HepG2 (cell line): ENCODE data around the gene MZF1. TPM values are rescaled to one million over a fixed set of nuclear protein-coding genes. Genes with fewer than 3 reads are reported as not detected.

Experiments used
- BORCS8-MEF2B ChIP-seq: sonication (generic); formaldehyde crosslinking; IDR thresholded peaks from 2 replicates; pipeline ENCODE4 v1.8.0; 2022; ENCODE audit warnings: mild to moderate bottlenecking, missing genetic modification reagents
- ESRRA ChIP-seq: sonication (generic); formaldehyde crosslinking; IDR thresholded peaks from 2 replicates; pipeline ENCODE4 v1.5.1; 2020; ENCODE audit warnings: mild to moderate bottlenecking, low read depth, missing genetic modification reagents
- ETV5 ChIP-seq: IDR thresholded peaks from 2 replicates; pipeline ENCODE4 v1.6.1; 2018; ENCODE audit warnings: missing biosample characterization, missing genetic modification reagents, inconsistent platforms, borderline replicate concordance
- GABPB1 ChIP-seq: IDR thresholded peaks from 2 replicates; pipeline ENCODE4 v1.6.1; 2016; ENCODE audit warnings: mild to moderate bottlenecking, missing genetic modification reagents, moderate library complexity, missing compliant biosample characterization
- HMG20A ChIP-seq: IDR thresholded peaks from 2 replicates; pipeline ENCODE4 v1.6.1; 2016; ENCODE audit warnings: borderline replicate concordance
- MATR3 ChIP-seq: sonication (generic); formaldehyde crosslinking; IDR thresholded peaks from 2 replicates; pipeline ENCODE4 v1.4.0; 2020; ENCODE audit warnings: missing genetic modification reagents
- PAWR ChIP-seq: sonication (generic); formaldehyde crosslinking; IDR thresholded peaks from 2 replicates; pipeline ENCODE4 v1.4.0; 2020; ENCODE audit warnings: missing genetic modification reagents, mild to moderate bottlenecking, borderline replicate concordance
- PHB2 ChIP-seq: fragments of 450-650 bp; IDR thresholded peaks from 2 replicates; pipeline ENCODE4 v1.6.1; 2018; ENCODE audit not compliant: partially characterized antibody
- PPARG ChIP-seq: conservative IDR thresholded peaks from 2 replicates; pipeline ENCODE4 v1.6.1; 2016; ENCODE audit warnings: missing biosample characterization, missing genetic modification reagents
- RBFOX2 ChIP-seq: fragments of 200-400 bp; formaldehyde crosslinking; IDR thresholded peaks from 2 replicates; pipeline ENCODE4 v1.6.1; 2017; ENCODE audit warnings: low read depth, mild to moderate bottlenecking, low read length
- ZNF124 ChIP-seq: sonication (generic); formaldehyde crosslinking; IDR thresholded peaks from 2 replicates; pipeline ENCODE4 v1.4.0; 2020; ENCODE audit warnings: missing genetic modification reagents
- ZNF281 ChIP-seq: sonication (generic); formaldehyde crosslinking; IDR thresholded peaks from 2 replicates; pipeline ENCODE4 v1.4.0; 2020; ENCODE audit warnings: missing genetic modification reagents, borderline replicate concordance
- ZNF44 ChIP-seq: sonication (generic); formaldehyde crosslinking; IDR thresholded peaks from 2 replicates; pipeline ENCODE4 v1.5.1; 2020; ENCODE audit warnings: mild to moderate bottlenecking, missing genetic modification reagents
- ZNF777 ChIP-seq: sonication (generic); formaldehyde crosslinking; IDR thresholded peaks from 2 replicates; pipeline ENCODE4 v1.4.0; 2020; ENCODE audit warnings: missing genetic modification reagents
- polyA plus RNA-seq, 8 experiments: library from polyadenylated mRNA; depleted of rRNA in 3 of 8; stranded (reverse) in 7 of 8; unstranded in 1 of 8; fragments of >200 nt; fragmentation: Illumina TruSeq in 4 of 8; extraction: Trizol in 4 of 8; gene quantifications; 2 replicates each; pipeline versions ENCODE4 v1.2.1 to v1.2.3, GENCODE V29; 2011 to 2016; ENCODE audit warnings: low read depth in 4 of 8, missing spikeins in 1 of 8, mixed read lengths in 1 of 8; ENCODE audit not compliant: insufficient read depth in 1 of 8
- total RNA-seq, 5 experiments: library from RNA; depleted of rRNA; stranded (reverse); fragments of >200 nt; fragmentation: Illumina TruSeq; extraction: Trizol; gene quantifications; 2 replicates each; pipeline ENCODE4 v1.2.3, GENCODE V29; 2016; ENCODE audit warnings: low read depth in 1 of 5
- TF ChIP-seq, protein P1 (sequence below), 2 experiments: IDR thresholded peaks; 2 replicates each; pipeline ENCODE4 v1.6.1; 2011 to 2012; ENCODE audit warnings: low read length in 2 of 2, borderline replicate concordance in 1 of 2, low read depth in 1 of 2, mild to moderate bottlenecking in 1 of 2, moderate library complexity in 1 of 2
- TF ChIP-seq, protein P2 (sequence below): sonication (generic); formaldehyde crosslinking; IDR thresholded peaks from 2 replicates; pipeline ENCODE4 v1.8.1; 2023; ENCODE audit warnings: mild to moderate bottlenecking, missing genetic modification reagents
- TF ChIP-seq, protein P3 (sequence below): sonication (generic); formaldehyde crosslinking; IDR thresholded peaks from 2 replicates; pipeline ENCODE4 v1.9.0; 2021; ENCODE audit warnings: missing genetic modification reagents, borderline replicate concordance

The MZF1 gene
- total and polyA plus RNA-seq, 2 of the 13 experiments (the other 11 are each of a cell fraction or from before 2014, with no cell fraction given): 3.1 to 8.1 TPM

DNA sequence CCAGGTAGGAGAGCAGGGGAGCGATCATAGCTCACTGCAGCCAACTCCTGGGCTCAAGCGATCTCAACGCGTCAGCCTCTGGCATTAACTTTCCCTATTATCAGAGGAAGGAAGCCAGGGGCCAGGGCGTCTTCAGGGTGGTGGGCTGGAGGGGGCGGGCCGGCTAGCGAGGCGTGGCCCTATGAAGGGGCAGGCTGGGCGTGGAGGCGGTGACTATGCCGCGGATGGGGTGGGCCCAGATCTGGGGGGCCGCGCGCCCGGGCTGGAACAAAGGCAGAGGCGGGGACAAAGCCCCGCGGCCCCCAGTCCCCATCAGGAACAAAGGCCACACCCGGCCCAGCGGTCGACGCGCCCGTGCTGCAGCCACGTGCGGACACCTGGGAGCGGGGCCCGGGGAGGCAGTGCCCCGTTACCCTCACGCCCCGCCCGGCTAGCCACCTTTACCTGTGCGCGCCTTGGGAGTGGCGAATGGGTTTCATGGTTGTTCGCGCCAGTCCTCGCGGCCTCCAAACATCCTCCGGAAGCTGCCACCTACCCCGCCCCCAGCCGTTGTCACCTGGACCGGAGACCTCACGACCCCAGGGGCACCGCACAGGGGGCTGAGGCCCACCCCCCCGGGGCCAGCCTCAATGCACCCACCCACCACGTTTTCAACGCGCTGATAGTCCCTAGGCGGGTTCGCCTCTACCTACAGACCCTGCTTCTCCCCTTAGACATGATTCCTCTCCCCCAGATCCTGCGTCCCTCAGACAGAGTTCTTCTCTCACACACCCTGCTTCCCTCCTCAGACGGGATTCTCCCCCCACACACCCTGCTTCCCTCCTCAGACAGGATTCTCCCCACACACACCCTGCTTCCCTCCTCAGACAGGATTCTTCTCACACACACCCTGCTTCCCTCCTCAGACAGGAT lies 34.6 kb downstream of the MZF1 start (continued):
- TF ChIP-seq, protein P1, sequence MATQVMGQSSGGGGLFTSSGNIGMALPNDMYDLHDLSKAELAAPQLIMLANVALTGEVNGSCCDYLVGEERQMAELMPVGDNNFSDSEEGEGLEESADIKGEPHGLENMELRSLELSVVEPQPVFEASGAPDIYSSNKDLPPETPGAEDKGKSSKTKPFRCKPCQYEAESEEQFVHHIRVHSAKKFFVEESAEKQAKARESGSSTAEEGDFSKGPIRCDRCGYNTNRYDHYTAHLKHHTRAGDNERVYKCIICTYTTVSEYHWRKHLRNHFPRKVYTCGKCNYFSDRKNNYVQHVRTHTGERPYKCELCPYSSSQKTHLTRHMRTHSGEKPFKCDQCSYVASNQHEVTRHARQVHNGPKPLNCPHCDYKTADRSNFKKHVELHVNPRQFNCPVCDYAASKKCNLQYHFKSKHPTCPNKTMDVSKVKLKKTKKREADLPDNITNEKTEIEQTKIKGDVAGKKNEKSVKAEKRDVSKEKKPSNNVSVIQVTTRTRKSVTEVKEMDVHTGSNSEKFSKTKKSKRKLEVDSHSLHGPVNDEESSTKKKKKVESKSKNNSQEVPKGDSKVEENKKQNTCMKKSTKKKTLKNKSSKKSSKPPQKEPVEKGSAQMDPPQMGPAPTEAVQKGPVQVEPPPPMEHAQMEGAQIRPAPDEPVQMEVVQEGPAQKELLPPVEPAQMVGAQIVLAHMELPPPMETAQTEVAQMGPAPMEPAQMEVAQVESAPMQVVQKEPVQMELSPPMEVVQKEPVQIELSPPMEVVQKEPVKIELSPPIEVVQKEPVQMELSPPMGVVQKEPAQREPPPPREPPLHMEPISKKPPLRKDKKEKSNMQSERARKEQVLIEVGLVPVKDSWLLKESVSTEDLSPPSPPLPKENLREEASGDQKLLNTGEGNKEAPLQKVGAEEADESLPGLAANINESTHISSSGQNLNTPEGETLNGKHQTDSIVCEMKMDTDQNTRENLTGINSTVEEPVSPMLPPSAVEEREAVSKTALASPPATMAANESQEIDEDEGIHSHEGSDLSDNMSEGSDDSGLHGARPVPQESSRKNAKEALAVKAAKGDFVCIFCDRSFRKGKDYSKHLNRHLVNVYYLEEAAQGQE (IDR thresholded peaks at IDR 0.05; ENCODE audit: borderline replicate concordance in 1 of 2, low read depth in 1 of 2, low read length in 2 of 2): no peak
- peak; percentile 63 for TF ChIP-seq RBFOX2
- TF ChIP-seq HMG20A (CRISPR knock-in tag): no peak
- TF ChIP-seq, protein P2, sequence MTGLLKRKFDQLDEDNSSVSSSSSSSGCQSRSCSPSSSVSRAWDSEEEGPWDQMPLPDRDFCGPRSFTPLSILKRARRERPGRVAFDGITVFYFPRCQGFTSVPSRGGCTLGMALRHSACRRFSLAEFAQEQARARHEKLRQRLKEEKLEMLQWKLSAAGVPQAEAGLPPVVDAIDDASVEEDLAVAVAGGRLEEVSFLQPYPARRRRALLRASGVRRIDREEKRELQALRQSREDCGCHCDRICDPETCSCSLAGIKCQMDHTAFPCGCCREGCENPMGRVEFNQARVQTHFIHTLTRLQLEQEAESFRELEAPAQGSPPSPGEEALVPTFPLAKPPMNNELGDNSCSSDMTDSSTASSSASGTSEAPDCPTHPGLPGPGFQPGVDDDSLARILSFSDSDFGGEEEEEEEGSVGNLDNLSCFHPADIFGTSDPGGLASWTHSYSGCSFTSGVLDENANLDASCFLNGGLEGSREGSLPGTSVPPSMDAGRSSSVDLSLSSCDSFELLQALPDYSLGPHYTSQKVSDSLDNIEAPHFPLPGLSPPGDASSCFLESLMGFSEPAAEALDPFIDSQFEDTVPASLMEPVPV: peak; percentile 43; the same call in 1 of the 2 replicates
- TF ChIP-seq ZNF777 (CRISPR knock-in tag): peak; percentile 23; the same call in 1 of the 2 replicates
- TF ChIP-seq, protein P3, sequence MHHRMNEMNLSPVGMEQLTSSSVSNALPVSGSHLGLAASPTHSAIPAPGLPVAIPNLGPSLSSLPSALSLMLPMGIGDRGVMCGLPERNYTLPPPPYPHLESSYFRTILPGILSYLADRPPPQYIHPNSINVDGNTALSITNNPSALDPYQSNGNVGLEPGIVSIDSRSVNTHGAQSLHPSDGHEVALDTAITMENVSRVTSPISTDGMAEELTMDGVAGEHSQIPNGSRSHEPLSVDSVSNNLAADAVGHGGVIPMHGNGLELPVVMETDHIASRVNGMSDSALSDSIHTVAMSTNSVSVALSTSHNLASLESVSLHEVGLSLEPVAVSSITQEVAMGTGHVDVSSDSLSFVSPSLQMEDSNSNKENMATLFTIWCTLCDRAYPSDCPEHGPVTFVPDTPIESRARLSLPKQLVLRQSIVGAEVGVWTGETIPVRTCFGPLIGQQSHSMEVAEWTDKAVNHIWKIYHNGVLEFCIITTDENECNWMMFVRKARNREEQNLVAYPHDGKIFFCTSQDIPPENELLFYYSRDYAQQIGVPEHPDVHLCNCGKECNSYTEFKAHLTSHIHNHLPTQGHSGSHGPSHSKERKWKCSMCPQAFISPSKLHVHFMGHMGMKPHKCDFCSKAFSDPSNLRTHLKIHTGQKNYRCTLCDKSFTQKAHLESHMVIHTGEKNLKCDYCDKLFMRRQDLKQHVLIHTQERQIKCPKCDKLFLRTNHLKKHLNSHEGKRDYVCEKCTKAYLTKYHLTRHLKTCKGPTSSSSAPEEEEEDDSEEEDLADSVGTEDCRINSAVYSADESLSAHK (CRISPR knock-in tag): no peak
- peak; percentile 56; the same call in 1 of the 2 replicates for TF ChIP-seq BORCS8-MEF2B (CRISPR knock-in tag)
- no peak for TF ChIP-seq PHB2
- TF ChIP-seq GABPB1 (CRISPR knock-in tag): peak; percentile 78; the same call in 1 of the 2 replicates
- peak; percentile 49; the same call in 1 of the 2 replicates for TF ChIP-seq ESRRA
- no peak for TF ChIP-seq ZNF124
- no peak for TF ChIP-seq MATR3
- peak; percentile 52; the same call in 1 of the 2 replicates for TF ChIP-seq ETV5 (CRISPR knock-in tag)
- TF ChIP-seq ZNF281 (CRISPR knock-in tag): peak; percentile 32; the same call in 1 of the 2 replicates
- no peak for TF ChIP-seq ZNF44 (CRISPR knock-in tag)
- TF ChIP-seq PPARG (CRISPR knock-in tag): no peak
- TF ChIP-seq PAWR: no peak
